HL-60/S4 (cell line): Measurements from ENCODE around the gene GNG12.

ENCODE experiments used
- in situ Hi-C: fragments of 300-500 bp; cut with MboI; formaldehyde crosslinking; loops from 2 replicates; pipeline ENCODE4 v1.14.3; 2022; ENCODE audit warnings: low sequenced_read_pairs

The GNG12 gene

GRCh38 chr1:67832737-67833601, at the start of gene GNG12:
Gene GNG12 (minus strand): TSS chr1:67833467. CDS start chr1:67707686, 125,781 bp downstream.
- in situ Hi-C loops, result no loop called here

- in situ Hi-C loops, result no loop called here
Measured at GRCh38 chr1:67882196-67882958, 49.1 kb upstream of the GNG12 start.

- in situ Hi-C loops, result no loop called here
Measured at GRCh38 chr1:67880056-67880601, 46.9 kb upstream of the GNG12 start.

- in situ Hi-C loops, result no loop called here
Measured at GRCh38 chr1:67879485-67879884, 46.2 kb upstream of the GNG12 start.

- in situ Hi-C loops, result no loop called here
Measured at GRCh38 chr1:67874501-67875111, 41.3 kb upstream of the GNG12 start.

- in situ Hi-C loops, result no loop called here
Measured at GRCh38 chr1:67869233-67869632, 36.0 kb upstream of the GNG12 start.

- in situ Hi-C loops, result no loop called here
Measured at GRCh38 chr1:67863637-67864036, 30.4 kb upstream of the GNG12 start.

- in situ Hi-C loops, result no loop called here
Measured at GRCh38 chr1:67862685-67863084, 29.4 kb upstream of the GNG12 start.

GRCh38 chr1:67861856-67862516, 28.7 kb upstream of the GNG12 start:
- in situ Hi-C loops, result no loop called here

GRCh38 chr1:67860776-67861175, 27.5 kb upstream of the GNG12 start:
- in situ Hi-C loops, result no loop called here

- in situ Hi-C loops, result no loop called here
Measured at GRCh38 chr1:67856921-67857320, 23.7 kb upstream of the GNG12 start.

GRCh38 chr1:67855961-67856360, 22.7 kb upstream of the GNG12 start:
- in situ Hi-C loops, result no loop called here

GRCh38 chr1:67855444-67855843, 22.2 kb upstream of the GNG12 start:
- in situ Hi-C loops, result no loop called here

- in situ Hi-C loops, result no loop called here
Measured at GRCh38 chr1:67853704-67854103, 20.4 kb upstream of the GNG12 start.

- in situ Hi-C loops, result no loop called here
Measured at GRCh38 chr1:67851800-67852199, 18.5 kb upstream of the GNG12 start.

- in situ Hi-C loops, result no loop called here
Measured at GRCh38 chr1:67850611-67851075, 17.4 kb upstream of the GNG12 start.

GRCh38 chr1:67850151-67850551, 16.9 kb upstream of the GNG12 start:
- in situ Hi-C loops, result no loop called here

GRCh38 chr1:67847466-67847865, 14.2 kb upstream of the GNG12 start:
- in situ Hi-C loops, result no loop called here

GRCh38 chr1:67846538-67846937, 13.3 kb upstream of the GNG12 start:
- in situ Hi-C loops, result no loop called here

- in situ Hi-C loops, result no loop called here
Measured at GRCh38 chr1:67844988-67845387, 11.7 kb upstream of the GNG12 start.

GRCh38 chr1:67843746-67844145, 10.5 kb upstream of the GNG12 start:
- in situ Hi-C loops, result no loop called here
